Panc1 (cell line): Measurements from ENCODE around the gene RAB4A. TPM values are rescaled to one million over a fixed set of nuclear protein-coding genes. Genes with fewer than 3 reads are reported as not detected.

Source experiments
- ATAC-seq: fragments of 200-7000 bp; cut with Tn5 transposase; 2 replicates; pipeline ENCODE4 v1.9.1; 2020; ENCODE audit warnings: mild to moderate bottlenecking, moderate library complexity
- BruUV-seq: library from RNA; stranded (reverse); fragments of 400-500 nt; replicated peaks from 2 replicates; lab custom pipeline; 2021; lab: Mats Ljungman, UMichigan
- CTCF ChIA-PET: fragments of 300-600 bp; sonication (Branson Sonifier 250); formaldehyde crosslinking; loops from one replicate; lab custom pipeline; 2022; ENCODE audit warnings: antibody characterized with exemption; lab: Charles Lee
- POLR2A ChIA-PET: fragments of 300-600 bp; sonication (Branson Sonifier 250); formaldehyde crosslinking; loops from one replicate; lab custom pipeline; 2022; ENCODE audit warnings: antibody characterized with exemption; lab: Charles Lee
- DNase-seq: peaks from one replicate; pipeline ENCODE4 v3.0.0-alpha.2; 2010; ENCODE audit warnings: low read depth, low spot score
- H3K27ac ChIP-seq: 2 replicates; pipeline ENCODE4 v1.5.1; 2011; ENCODE audit warnings: mild to moderate bottlenecking, low read length, inconsistent platforms
- H3K27me3 ChIP-seq: fragments of 200-500 bp; sonication (Bioruptor generic); 2 replicates; pipeline ENCODE4 v1.6.0; 2014; ENCODE audit warnings: low read length, inconsistent platforms; ENCODE audit not compliant: control insufficient read depth, insufficient read depth
- H3K36me3 ChIP-seq: fragments of 200-500 bp; sonication (Bioruptor generic); 2 replicates; pipeline ENCODE4 v1.5.1; 2014; ENCODE audit warnings: inconsistent platforms, mild to moderate bottlenecking, low read length, moderate library complexity; ENCODE audit not compliant: control insufficient read depth, insufficient read depth
- H3K4me1 ChIP-seq: 2 replicates; pipeline ENCODE4 v1.5.1; 2011; ENCODE audit warnings: inconsistent platforms, mild to moderate bottlenecking, low read length, moderate library complexity; ENCODE audit not compliant: control insufficient read depth, insufficient read depth
- H3K4me3 ChIP-seq, 2 experiments: 2 replicates each; pipeline ENCODE4 v1.5.1; 2011 to 2012; ENCODE audit warnings: low read depth in 2 of 2, low read length in 2 of 2, mild to moderate bottlenecking in 2 of 2, inconsistent platforms in 1 of 2, moderate library complexity in 1 of 2
- H3K9me3 ChIP-seq: fragments of 200-500 bp; sonication (Bioruptor generic); 2 replicates; pipeline ENCODE4 v1.5.1; 2014; ENCODE audit warnings: low read depth, mild to moderate bottlenecking, inconsistent platforms, low read length, moderate library complexity; ENCODE audit not compliant: control insufficient read depth, insufficient read depth
- POLR2AphosphoS5 ChIP-seq: IDR thresholded peaks from 2 replicates; pipeline ENCODE4 v1.6.1; 2012; ENCODE audit warnings: mild to moderate bottlenecking, low read depth, low read length, moderate library complexity
- SIN3A ChIP-seq: IDR thresholded peaks from 2 replicates; pipeline ENCODE4 v1.6.1; 2012; ENCODE audit warnings: low read depth, mild to moderate bottlenecking, low read length, moderate library complexity, borderline replicate concordance; ENCODE audit not compliant: insufficient read depth
- TCF7L2 ChIP-seq: IDR thresholded peaks from 2 replicates; pipeline ENCODE4 v1.6.1; 2011; ENCODE audit warnings: mild to moderate bottlenecking, low read depth, low read length, inconsistent platforms
- in situ Hi-C: cut with HindIII; loops from 2 replicates; pipeline ENCODE4 v1.10.0; 2016; ENCODE audit warnings: low sequenced_read_pairs, low pct_unique_long_range_greater_than_20kb
- intact Hi-C: fragments of 100-400 bp; cut with micrococcal nuclease; formaldehyde crosslinking; loops from one replicate; pipeline ENCODE4 v1.10.0; 2022; ENCODE audit not compliant: unreplicated experiment
- total RNA-seq: library from RNA; stranded (reverse); gene quantifications from one replicate; pipeline ENCODE4 v1.2.1, GENCODE V29; 2021; ENCODE audit not compliant: unreplicated experiment
- TF ChIP-seq, protein P1 (sequence below), 2 experiments: IDR thresholded peaks; 2 replicates each; pipeline ENCODE4 v1.6.1; 2011 to 2012; ENCODE audit warnings: low read depth in 2 of 2, control low read depth in 1 of 2, low read length in 1 of 2, mild to moderate bottlenecking in 1 of 2, moderate library complexity in 1 of 2; ENCODE audit not compliant: insufficient read depth in 1 of 2
- TF ChIP-seq, protein P2 (sequence below): fragments of 450-650 bp; IDR thresholded peaks from 2 replicates; pipeline ENCODE4 v1.5.1; 2017; ENCODE audit warnings: mild to moderate bottlenecking

RAB4A gene
- total RNA-seq, 1 experiment from 2014 or later, result 73.0 TPM

DNA sequence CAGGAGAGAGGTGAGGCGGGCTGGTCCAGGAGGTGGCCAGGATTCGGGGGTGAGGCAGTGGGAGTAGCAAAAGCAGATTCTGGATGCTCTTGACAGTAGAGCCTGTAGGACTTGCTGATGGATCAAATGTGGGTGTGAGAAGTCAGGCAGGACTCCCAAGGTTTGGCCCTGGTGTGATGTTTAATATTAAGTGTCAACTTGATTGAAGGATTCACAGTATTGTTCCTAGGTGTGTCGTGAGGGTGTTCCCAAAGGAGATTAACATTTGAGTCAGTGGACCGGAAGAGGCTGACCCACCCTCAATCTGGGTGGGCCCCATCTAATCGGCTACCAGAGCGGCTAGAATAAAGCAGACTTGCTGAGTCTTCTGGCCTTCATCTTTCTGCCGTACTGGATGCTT lies 6.8 kb upstream of the RAB4A start:
- POLR2A ChIA-PET, result no interaction called here
- Histone ChIP-seq H3K4me1 (no peaks in the 10 kb centered on the region; the same call in 1 of the 2 replicates), H3K36me3 (no peaks in the 10 kb centered on the region), H3K4me3 (no peak overlapping the region), H3K27ac (no peak overlapping the region), H3K27me3 (no peaks in the 10 kb centered on the region), H3K9me3 (no peaks in the 10 kb centered on the region)
- TF ChIP-seq TCF7L2 (no peak), SIN3A (no peak), POLR2AphosphoS5 (no peak)
- TF ChIP-seq, protein P1, sequence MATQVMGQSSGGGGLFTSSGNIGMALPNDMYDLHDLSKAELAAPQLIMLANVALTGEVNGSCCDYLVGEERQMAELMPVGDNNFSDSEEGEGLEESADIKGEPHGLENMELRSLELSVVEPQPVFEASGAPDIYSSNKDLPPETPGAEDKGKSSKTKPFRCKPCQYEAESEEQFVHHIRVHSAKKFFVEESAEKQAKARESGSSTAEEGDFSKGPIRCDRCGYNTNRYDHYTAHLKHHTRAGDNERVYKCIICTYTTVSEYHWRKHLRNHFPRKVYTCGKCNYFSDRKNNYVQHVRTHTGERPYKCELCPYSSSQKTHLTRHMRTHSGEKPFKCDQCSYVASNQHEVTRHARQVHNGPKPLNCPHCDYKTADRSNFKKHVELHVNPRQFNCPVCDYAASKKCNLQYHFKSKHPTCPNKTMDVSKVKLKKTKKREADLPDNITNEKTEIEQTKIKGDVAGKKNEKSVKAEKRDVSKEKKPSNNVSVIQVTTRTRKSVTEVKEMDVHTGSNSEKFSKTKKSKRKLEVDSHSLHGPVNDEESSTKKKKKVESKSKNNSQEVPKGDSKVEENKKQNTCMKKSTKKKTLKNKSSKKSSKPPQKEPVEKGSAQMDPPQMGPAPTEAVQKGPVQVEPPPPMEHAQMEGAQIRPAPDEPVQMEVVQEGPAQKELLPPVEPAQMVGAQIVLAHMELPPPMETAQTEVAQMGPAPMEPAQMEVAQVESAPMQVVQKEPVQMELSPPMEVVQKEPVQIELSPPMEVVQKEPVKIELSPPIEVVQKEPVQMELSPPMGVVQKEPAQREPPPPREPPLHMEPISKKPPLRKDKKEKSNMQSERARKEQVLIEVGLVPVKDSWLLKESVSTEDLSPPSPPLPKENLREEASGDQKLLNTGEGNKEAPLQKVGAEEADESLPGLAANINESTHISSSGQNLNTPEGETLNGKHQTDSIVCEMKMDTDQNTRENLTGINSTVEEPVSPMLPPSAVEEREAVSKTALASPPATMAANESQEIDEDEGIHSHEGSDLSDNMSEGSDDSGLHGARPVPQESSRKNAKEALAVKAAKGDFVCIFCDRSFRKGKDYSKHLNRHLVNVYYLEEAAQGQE (IDR thresholded peaks at IDR 0.05; ENCODE audit: insufficient read depth in 1 of 2, low read depth in 2 of 2, low read length in 1 of 2), result no peak
- TF ChIP-seq, protein P2, sequence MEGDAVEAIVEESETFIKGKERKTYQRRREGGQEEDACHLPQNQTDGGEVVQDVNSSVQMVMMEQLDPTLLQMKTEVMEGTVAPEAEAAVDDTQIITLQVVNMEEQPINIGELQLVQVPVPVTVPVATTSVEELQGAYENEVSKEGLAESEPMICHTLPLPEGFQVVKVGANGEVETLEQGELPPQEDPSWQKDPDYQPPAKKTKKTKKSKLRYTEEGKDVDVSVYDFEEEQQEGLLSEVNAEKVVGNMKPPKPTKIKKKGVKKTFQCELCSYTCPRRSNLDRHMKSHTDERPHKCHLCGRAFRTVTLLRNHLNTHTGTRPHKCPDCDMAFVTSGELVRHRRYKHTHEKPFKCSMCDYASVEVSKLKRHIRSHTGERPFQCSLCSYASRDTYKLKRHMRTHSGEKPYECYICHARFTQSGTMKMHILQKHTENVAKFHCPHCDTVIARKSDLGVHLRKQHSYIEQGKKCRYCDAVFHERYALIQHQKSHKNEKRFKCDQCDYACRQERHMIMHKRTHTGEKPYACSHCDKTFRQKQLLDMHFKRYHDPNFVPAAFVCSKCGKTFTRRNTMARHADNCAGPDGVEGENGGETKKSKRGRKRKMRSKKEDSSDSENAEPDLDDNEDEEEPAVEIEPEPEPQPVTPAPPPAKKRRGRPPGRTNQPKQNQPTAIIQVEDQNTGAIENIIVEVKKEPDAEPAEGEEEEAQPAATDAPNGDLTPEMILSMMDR, result no peak
- in situ Hi-C loops, result no loop called here
- ATAC-seq (no peak), DNase-seq (no peak)
- intact Hi-C loops, result no loop called here
- CTCF ChIA-PET, result no interaction called here
- no TSS peak for BruUV-seq

DNA sequence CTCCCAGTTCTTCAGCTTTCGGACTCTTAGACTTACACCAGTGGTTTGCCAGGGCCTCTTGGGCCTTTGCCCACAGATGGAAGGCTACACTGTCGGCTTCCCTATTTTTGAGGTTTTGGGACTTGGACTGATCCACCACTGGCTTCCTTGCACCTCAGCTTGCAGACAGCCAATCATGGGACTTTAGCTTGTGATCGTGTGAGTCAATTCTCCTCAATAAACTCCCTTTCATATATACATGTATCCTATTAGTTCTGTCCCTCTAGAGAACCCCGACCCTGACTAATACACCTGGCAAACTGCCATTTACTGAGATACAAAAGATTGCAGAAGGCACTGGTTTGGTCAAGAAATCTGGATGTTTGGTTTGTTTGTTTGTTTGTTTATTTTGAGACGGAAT lies 6.4 kb upstream of the RAB4A start:
- H3K27me3 ChIP-seq, result no peaks in the 10 kb centered on the region
- ChIA-PET POLR2A (no interaction called here), CTCF (no interaction called here)
- no peak overlapping the region for H3K4me3 ChIP-seq
- no peak for TF ChIP-seq SIN3A
- in situ Hi-C loops (no loop called here), intact Hi-C loops (no loop called here)
- no peak overlapping the region for H3K27ac ChIP-seq
- no TSS peak for BruUV-seq
- no peaks in the 10 kb centered on the region; the same call in 1 of the 2 replicates for H3K4me1 ChIP-seq
- H3K36me3 ChIP-seq, result no peaks in the 10 kb centered on the region
- ATAC-seq, result no peak
- DNase-seq, result no peak
- H3K9me3 ChIP-seq, result no peaks in the 10 kb centered on the region

DNA sequence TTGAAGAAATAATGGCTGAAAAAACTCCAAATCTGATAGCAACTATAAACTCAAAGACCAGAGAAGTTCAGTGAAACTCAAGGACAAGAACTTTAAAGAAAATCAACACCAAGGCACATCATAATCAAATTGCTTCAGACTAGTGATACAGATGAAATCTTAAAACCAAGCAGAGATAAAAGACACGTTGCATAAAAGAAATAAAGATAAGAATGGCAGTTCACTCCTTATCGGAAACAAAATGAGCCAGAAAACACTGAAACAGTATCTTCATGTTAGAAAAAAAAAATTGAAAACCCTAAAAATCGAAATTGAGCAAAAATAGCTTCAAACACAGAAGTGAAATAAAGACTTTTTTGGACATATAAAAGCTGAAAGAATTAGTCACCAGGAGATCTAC lies 4.6 kb upstream of the RAB4A start:
- ATAC-seq, result no peak
- Histone ChIP-seq H3K27ac (no peak overlapping the region), H3K4me1 (no peaks in the 10 kb centered on the region; the same call in 1 of the 2 replicates), H3K9me3 (no peaks in the 10 kb centered on the region), H3K36me3 (no peaks in the 10 kb centered on the region), H3K4me3 (no peak overlapping the region), H3K27me3 (no peaks in the 10 kb centered on the region)
- DNase-seq, result no peak
- ChIA-PET POLR2A (no interaction called here), CTCF (no interaction called here)
- intact Hi-C loops (no loop called here), in situ Hi-C loops (no loop called here)
- BruUV-seq, result no TSS peak
- TF ChIP-seq TCF7L2 (no peak), POLR2AphosphoS5 (no peak), SIN3A (no peak)
- TF ChIP-seq, protein P2, result no peak
- TF ChIP-seq, protein P1 (IDR thresholded peaks at IDR 0.05; ENCODE audit: insufficient read depth in 1 of 2, low read depth in 2 of 2, low read length in 1 of 2), result no peak
